ENCODE data around the gene TAB2.
"Not testable (repeated sequence)": the region's sequence is repeated elsewhere in the genome, so short reads cannot be mapped to it uniquely, and the experiment has no call there.

Gene TAB2

GRCh38 chr6:149422581-149422980 is 105.1 kb downstream of the TAB2 start:
- DNase-seq: no peak

GRCh38 chr6:149423964-149424440 is 106.5 kb downstream of the TAB2 start:
- no peak for DNase-seq

- no peak for DNase-seq
Observed at GRCh38 chr6:149425224-149425623, 107.7 kb downstream of the TAB2 start.

GRCh38 chr6:149425754-149426153 is 108.2 kb downstream of the TAB2 start:
- no peak for DNase-seq

- no peak for DNase-seq
Observed at GRCh38 chr6:149428606-149429005, 111.1 kb downstream of the TAB2 start.

GRCh38 chr6:149429427-149430360 is 112.2 kb downstream of the TAB2 start:
- DNase-seq: no peak

GRCh38 chr6:149431905-149432775 is 114.6 kb downstream of the TAB2 start:
- DNase-seq: peak; percentile 82

GRCh38 chr6:149433405-149433804 is 115.9 kb downstream of the TAB2 start:
- DNase-seq: no peak

- DNase-seq: peak; percentile 27
Observed at GRCh38 chr6:149433881-149434280, 116.4 kb downstream of the TAB2 start.

GRCh38 chr6:149435919-149436586 is 118.5 kb downstream of the TAB2 start:
- DNase-seq: no peak

GRCh38 chr6:149436647-149437046 is 119.1 kb downstream of the TAB2 start:
- no peak for DNase-seq

- DNase-seq: no peak
Observed at GRCh38 chr6:149437212-149437611, 119.7 kb downstream of the TAB2 start.

GRCh38 chr6:149438855-149439254 is 121.3 kb downstream of the TAB2 start:
- DNase-seq: no peak

GRCh38 chr6:149439626-149440025 is 122.1 kb downstream of the TAB2 start:
- no peak for DNase-seq

GRCh38 chr6:149440735-149441671 is 123.5 kb downstream of the TAB2 start:
- no peak for DNase-seq

GRCh38 chr6:149441740-149442139 is 124.2 kb downstream of the TAB2 start:
- DNase-seq: no peak

- no peak for DNase-seq
Observed at GRCh38 chr6:149443411-149444181, 126.1 kb downstream of the TAB2 start.

GRCh38 chr6:149444360-149445094 is 127.0 kb downstream of the TAB2 start:
- DNase-seq: not testable (repeated sequence)

GRCh38 chr6:149445095-149445466 is 127.6 kb downstream of the TAB2 start:
- no peak for DNase-seq

- DNase-seq: no peak
Observed at GRCh38 chr6:149445573-149445972, 128.1 kb downstream of the TAB2 start.

Measured in inflammatory macrophage treated with lipopolysaccharide for 4 hours (primary cell).